ENCODE data around the gene MPRIP.

The MPRIP gene

GRCh38 chr17:17221329-17221728 is 179.1 kb downstream of the MPRIP start:
- no peak for DNase-seq
- in situ Hi-C loops (cut with HindIII; ENCODE audit: low pct_ligation_motif_present, low pct_unique_long_range_greater_than_20kb, low sequenced_read_pairs), result no loop called here

- in situ Hi-C loops (cut with HindIII; ENCODE audit: low pct_ligation_motif_present, low pct_unique_long_range_greater_than_20kb, low sequenced_read_pairs), result no loop called here
Measured at GRCh38 chr17:17223736-17224135, 181.5 kb downstream of the MPRIP start.

GRCh38 chr17:17224137-17224536 is 181.9 kb downstream of the MPRIP start:
- no peak for DNase-seq
- in situ Hi-C loops (cut with HindIII; ENCODE audit: low pct_ligation_motif_present, low pct_unique_long_range_greater_than_20kb, low sequenced_read_pairs), result no loop called here

More at GRCh38 chr17:17223736-17224135, 181.5 kb downstream of the MPRIP start:
- DNase-seq, result no peak

GRCh38 chr17:17225901-17226300 is 183.6 kb downstream of the MPRIP start:
- in situ Hi-C loops (cut with HindIII; ENCODE audit: low pct_ligation_motif_present, low pct_unique_long_range_greater_than_20kb, low sequenced_read_pairs), result no loop called here
- DNase-seq, result no peak

GRCh38 chr17:17226451-17227265 is 184.4 kb downstream of the MPRIP start:
- no peak for DNase-seq
- in situ Hi-C loops (cut with HindIII; ENCODE audit: low pct_ligation_motif_present, low pct_unique_long_range_greater_than_20kb, low sequenced_read_pairs), result no loop called here

GRCh38 chr17:17227608-17228520 is 185.6 kb downstream of the MPRIP start:
- no peak for DNase-seq
- in situ Hi-C loops (cut with HindIII; ENCODE audit: low pct_ligation_motif_present, low pct_unique_long_range_greater_than_20kb, low sequenced_read_pairs), result no loop called here

GRCh38 chr17:17228521-17229279 is 186.4 kb downstream of the MPRIP start:
- in situ Hi-C loops (cut with HindIII; ENCODE audit: low pct_ligation_motif_present, low pct_unique_long_range_greater_than_20kb, low sequenced_read_pairs), result no loop called here

GRCh38 chr17:17229416-17230384 is 187.4 kb downstream of the MPRIP start:
- in situ Hi-C loops (cut with HindIII; ENCODE audit: low pct_ligation_motif_present, low pct_unique_long_range_greater_than_20kb, low sequenced_read_pairs), result no loop called here
- no peak for DNase-seq

More at GRCh38 chr17:17228521-17229279, 186.4 kb downstream of the MPRIP start:
- DNase-seq, result no peak

GRCh38 chr17:17231621-17232302 is 189.5 kb downstream of the MPRIP start:
- in situ Hi-C loops (cut with HindIII; ENCODE audit: low pct_ligation_motif_present, low pct_unique_long_range_greater_than_20kb, low sequenced_read_pairs), result no loop called here
- no peak for DNase-seq

- in situ Hi-C loops (cut with HindIII; ENCODE audit: low pct_ligation_motif_present, low pct_unique_long_range_greater_than_20kb, low sequenced_read_pairs), result no loop called here
- DNase-seq, result no peak
Measured at GRCh38 chr17:17232303-17232621, 190.0 kb downstream of the MPRIP start.

GRCh38 chr17:17235212-17236174 is 193.2 kb downstream of the MPRIP start:
- in situ Hi-C loops (cut with HindIII; ENCODE audit: low pct_ligation_motif_present, low pct_unique_long_range_greater_than_20kb, low sequenced_read_pairs), result no loop called here
- DNase-seq, result peak; percentile 76

GRCh38 chr17:17236295-17237025 is 194.2 kb downstream of the MPRIP start:
- DNase-seq, result peak; percentile 45
- in situ Hi-C loops (cut with HindIII; ENCODE audit: low pct_ligation_motif_present, low pct_unique_long_range_greater_than_20kb, low sequenced_read_pairs), result no loop called here

- in situ Hi-C loops (cut with HindIII; ENCODE audit: low pct_ligation_motif_present, low pct_unique_long_range_greater_than_20kb, low sequenced_read_pairs), result no loop called here
- DNase-seq, result peak; percentile 87
Measured at GRCh38 chr17:17237026-17237799, 195.0 kb downstream of the MPRIP start, which contains the start of gene FLCN. FLCN (minus strand) TSS chr17:17237168; CDS start chr17:17228137, 9,031 bp downstream.

- no peak for DNase-seq
- in situ Hi-C loops (cut with HindIII; ENCODE audit: low pct_ligation_motif_present, low pct_unique_long_range_greater_than_20kb, low sequenced_read_pairs), result no loop called here
Measured at GRCh38 chr17:17239832-17240231, 197.6 kb downstream of the MPRIP start.

GRCh38 chr17:17241656-17242055 is 199.4 kb downstream of the MPRIP start:
- DNase-seq, result no peak
- in situ Hi-C loops (cut with HindIII; ENCODE audit: low pct_ligation_motif_present, low pct_unique_long_range_greater_than_20kb, low sequenced_read_pairs), result no loop called here

Measured in ACHN (cell line).